ENCODE results near the gene TCTA.
A peak's percentile ranks its signal among the peaks of the same experiment; 100 is the strongest.
"Not testable (repeated sequence)": the region's sequence is repeated elsewhere in the genome, so short reads cannot be mapped to it uniquely, and the experiment has no call there.

Gene TCTA

DNA sequence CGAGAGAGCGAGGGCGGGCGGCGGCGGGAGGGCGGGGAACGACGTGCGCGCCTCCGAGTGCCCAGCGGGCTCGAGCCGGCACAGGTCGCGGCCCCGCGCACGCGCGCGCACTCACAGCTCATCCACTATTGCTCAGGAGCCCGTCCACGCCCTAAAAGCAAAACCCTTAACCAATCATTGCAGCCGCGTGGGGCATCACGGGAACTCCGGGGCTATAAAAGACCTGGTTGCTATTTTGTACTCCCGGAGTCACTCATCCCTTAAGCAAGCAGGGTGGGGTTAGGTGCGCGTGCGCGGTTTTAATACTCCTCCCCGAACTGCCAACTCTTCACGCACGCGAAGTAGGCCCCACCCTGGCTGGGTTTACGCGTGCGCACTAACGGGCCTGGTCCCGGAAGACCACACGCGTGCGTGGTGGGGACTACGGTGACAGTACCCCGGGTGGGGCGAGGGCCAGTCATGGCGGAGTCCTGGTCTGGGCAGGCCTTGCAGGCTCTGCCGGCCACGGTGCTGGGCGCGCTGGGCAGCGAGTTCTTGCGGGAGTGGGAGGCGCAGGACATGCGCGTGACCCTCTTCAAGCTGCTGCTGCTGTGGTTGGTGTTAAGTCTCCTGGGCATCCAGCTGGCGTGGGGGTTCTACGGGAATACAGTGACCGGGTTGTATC lies at the start of gene TCTA, which contains the start of gene RHOA:
TCTA (plus strand) TSS at position 456 of the 664 bp plus-strand sequence; CDS start at position 460, 4 bp downstream.
RHOA (minus strand) TSS at position 9 of the 664 bp plus-strand sequence. CDS start 36,387 bp downstream, outside the sequence.
- peak; percentile 100 for DNase-seq (ENCODE audit: low spot score)

DNA sequence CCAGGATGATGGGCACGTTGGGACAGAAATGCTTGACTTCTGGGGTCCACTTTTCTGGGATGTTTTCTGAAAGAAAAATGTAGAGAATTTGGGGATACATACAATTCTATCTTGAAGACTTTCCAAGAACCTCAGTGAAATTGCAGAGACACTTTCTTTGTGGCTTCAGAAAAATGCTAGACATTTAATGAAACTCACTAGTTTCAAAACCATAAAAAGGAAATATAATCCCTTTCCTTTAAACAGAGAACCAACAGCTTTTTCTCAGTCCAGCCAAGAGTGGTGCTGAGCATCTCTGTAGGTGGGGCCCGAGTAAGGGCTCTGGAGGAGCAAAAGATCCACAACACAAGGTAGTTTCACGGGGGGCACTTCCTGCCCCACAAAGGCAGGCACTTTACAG lies 49.7 kb upstream of the TCTA start:
- DNase-seq (ENCODE audit: low spot score): no peak

DNA sequence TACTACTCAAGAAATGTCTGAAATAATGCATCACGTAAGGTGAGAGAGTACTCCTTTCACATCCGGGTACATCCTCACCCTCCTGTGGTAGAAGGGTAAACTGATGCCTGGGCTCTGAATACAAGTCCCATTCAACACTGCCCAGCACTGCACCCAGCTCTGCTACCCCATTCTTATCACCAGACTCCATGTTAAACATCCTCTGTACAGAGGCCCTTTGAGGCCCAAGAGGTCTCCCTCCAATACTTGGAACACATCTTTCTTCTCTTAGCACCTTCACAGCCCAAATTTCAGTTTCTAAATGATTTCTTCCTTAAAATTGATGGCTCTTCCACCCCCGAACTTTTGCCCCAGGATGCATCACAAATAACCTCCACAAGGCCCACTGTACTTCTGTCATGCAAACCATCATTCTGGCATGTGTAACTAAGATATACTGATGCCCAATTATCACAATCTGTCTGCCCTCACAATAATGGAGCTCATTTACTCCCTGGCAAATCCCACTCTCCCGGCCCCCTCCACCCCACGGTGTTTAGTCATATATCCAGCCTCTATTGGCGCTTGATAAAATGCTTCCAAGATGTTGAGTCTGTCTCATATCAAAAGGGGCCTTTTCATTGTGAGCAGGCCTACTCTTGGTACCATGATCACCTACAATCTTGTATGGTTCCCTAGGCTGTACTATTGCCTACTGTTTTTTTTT lies 41.5 kb upstream of the TCTA start:
- no peak for DNase-seq (ENCODE audit: low spot score)

DNA sequence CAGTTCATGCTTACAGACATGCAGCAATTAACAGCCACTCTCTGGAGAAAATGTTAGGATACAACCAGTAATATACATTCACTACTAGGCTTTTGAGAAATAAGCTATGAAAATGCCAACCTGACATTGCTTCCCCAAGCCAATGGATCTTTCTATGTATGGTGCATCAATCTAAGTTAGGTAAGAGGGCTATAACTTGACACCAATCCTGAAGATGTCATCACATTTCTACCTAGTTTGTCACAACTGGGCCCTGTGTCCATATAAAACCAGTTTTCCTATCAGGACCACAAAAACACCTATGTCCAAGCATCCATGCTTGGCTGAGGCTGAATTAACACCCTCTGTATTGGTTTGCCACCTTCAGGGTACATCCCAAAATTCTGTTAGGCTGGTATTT lies 40.3 kb upstream of the TCTA start:
- no peak for DNase-seq (ENCODE audit: low spot score)

DNA sequence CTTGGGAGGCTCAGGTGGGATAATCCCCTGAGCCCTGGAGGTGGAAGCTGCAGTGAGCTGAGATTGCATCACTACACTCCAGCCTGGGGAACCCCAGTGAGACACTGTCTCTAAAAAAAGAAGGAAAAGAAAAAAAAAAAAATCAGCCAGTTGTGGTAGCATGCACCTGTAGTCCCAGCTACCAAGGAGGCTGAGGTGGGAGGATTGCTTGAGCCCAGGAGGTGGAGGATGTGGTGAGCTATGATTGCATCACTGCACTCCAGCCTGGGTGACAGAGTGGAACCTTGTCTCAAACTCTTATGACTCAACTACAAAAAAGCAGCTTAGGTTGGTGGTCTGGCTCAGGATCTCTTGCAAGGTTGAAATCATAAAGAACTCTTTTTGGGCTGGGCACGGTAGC lies 34.7 kb upstream of the TCTA start:
- DNase-seq (ENCODE audit: low spot score): no peak

DNA sequence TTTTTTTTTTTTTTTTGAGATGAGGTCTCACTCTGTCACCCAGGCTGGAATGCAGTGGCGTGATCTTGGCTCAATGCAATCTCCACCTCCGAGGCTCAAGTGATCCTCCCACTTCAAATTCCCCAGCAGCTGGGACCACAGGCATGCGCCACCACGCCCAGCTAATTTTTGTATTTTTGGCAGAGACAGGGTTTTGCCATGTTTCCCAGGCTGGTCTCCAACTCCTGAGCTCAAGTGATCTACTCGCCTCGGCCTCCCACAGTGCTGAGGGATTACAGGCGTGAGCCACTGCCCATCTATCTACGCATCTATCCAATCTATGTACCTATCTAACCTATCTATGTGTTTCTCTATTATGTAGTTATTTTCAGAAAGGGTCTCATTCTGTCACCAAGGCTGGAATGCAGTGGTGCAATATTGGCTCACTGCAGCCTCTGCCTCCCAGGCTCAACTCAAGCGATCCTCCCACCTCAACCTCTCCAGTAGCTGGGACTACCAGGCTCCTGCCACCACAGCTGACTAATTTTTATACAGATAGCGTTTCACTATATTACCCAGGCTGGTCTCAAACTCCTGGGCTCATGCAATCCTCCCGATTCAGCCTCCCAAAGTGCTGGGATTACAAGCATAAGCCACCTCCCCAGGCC lies 33.9 kb upstream of the TCTA start:
- no peak for DNase-seq (ENCODE audit: low spot score)

DNA sequence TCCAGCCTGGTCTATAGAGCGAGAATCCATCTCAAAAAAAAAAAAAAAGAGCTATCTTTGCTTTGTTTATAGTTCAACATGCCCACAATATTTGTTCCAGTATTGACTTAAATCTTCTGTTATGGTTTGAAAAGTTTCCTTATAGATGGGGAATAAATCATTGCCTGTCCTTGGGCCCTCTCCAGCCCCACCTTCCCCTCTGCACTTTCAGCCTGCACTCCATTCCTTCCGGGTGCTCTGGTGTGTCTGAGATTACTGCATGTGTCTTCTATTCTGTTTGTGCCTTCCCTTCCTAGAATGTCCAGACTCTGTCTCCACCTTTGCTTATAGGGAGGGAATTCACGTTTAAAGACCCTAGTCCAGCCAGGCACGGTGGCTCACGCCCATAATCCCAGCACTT lies 28.8 kb upstream of the TCTA start:
- DNase-seq (ENCODE audit: low spot score): no peak

DNA sequence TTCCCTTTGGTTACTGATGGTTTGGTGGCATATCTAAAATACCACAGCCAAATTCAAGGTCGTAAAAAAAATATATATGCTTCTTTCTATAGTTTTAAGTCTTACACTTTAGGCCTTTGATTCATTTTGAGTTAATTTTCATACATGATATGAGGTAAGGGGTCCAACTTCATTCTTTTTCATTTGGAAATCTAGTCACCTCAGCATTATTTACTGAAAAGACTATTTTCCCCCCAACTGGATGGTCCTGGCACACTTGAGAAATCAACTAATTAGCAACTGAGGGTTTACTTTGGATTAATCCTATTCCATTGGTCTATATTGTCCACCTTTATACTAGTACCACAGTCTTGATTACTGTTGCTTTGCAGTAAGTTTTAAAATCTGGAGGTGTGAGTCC lies 26.6 kb upstream of the TCTA start:
- DNase-seq (ENCODE audit: low spot score): no peak

- no peak for DNase-seq (ENCODE audit: low spot score)
Measured at GRCh38 chr3:49386056-49386756, 26.0 kb upstream of the TCTA start.

GRCh38 chr3:49387721-49388120 lies 24.5 kb upstream of the TCTA start:
- DNase-seq (ENCODE audit: low spot score): no peak

GRCh38 chr3:49388289-49388820 lies 23.9 kb upstream of the TCTA start:
- no peak for DNase-seq (ENCODE audit: low spot score)

DNA sequence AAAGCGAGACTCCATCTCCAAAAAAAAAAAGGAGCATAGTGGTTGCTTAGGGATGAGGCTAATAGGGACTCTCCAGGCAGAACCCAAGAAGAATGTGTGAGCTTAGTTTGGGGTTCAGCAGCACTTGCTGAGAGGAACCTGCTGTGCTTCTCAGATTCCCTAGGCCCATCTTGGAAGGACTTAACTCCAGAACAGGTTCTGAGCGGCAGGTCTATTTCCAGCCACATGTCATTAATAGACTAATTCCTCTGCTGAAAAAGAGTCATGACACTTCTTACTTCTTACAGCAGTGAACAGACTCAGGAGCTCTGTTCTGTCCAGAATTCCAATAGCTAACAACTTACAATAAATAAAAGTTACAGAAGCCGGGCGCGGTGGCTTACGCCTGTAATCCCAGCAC lies 22.9 kb upstream of the TCTA start:
- DNase-seq (ENCODE audit: low spot score): no peak

- not testable (repeated sequence) for DNase-seq (ENCODE audit: low spot score)
Measured at GRCh38 chr3:49391310-49391709, 20.9 kb upstream of the TCTA start.

GRCh38 chr3:49397470-49397869 lies 14.8 kb upstream of the TCTA start:
- no peak for DNase-seq (ENCODE audit: low spot score)

GRCh38 chr3:49399461-49399860 lies 12.8 kb upstream of the TCTA start:
- no peak for DNase-seq (ENCODE audit: low spot score)

- DNase-seq (ENCODE audit: low spot score): no peak
Measured at GRCh38 chr3:49401766-49402165, 10.5 kb upstream of the TCTA start.

GRCh38 chr3:49403891-49404290 lies 8.3 kb upstream of the TCTA start:
- no peak for DNase-seq (ENCODE audit: low spot score)

DNA sequence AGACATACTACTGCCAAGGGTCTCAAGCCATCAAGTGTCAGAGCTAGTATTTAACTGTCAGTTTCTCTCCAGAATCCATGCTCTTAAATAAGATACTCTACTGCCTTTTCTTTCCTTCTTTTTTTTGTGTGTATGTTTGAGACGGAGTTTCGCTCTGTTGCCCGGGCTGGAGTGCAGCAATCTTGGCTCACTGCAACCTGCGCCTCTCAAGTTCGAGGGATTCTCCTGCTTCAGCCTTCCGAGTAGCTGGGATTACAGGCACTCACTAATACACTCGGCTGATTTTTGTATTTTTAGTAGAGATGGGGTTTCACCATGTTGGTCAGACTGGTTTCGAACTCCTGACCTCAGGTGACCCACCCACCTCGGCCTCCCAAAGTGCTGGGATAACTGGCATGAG lies 6.7 kb upstream of the TCTA start:
- not testable (repeated sequence) for DNase-seq (ENCODE audit: low spot score)

DNA sequence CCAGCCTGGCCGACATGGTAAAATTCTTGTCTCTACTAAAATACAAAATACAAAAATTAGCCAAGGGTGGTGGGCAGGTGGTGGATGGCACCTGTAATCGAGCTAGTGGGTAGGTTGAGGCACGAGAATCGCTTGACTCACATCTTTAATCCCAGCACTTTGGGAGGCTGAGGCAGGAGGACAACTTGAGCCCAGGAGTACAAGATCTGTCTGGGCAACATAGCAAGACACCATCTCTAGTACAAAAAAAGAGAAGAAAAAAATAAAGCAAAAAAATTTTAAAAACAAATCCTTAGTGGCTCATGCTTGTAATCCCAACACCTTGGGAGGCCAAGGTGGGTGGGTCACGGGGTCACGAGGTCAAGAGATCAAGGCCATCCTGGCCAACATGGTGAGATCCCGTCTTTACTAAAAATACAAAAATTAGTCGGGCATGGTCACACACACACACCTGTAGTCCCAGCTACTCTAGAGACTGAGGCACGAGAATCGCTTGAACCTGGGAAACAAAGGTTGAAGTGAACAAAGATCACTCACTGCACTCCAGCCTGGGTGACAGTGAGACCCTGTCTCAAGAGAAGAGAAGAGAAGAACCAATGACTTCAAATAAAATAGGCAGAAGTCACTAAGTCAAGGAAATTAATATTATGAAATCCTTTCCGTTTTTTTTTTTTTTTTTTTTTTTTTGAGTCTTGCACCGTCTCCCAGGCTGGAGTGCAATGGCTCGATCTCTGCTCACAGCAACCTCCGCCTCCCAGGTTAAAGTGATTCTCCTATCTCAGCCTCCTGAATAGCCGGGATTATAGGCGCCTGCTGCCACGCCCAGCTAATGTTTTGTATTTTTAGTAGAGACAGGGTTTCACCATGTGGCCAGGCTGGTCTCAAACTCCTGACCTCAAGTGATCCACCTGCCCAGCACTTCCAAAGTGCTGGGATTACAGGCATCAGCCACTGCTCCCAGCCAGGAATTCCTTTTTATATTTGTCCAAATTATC lies 5.4 kb upstream of the TCTA start:
- DNase-seq (ENCODE audit: low spot score): no peak

- DNase-seq (ENCODE audit: low spot score): no peak
Measured at GRCh38 chr3:49410066-49410845, 2.0 kb upstream of the TCTA start.

Data from COLO829 (cell line).